Measurements from ENCODE around the gene CNTN6. TPM values are rescaled to one million over a fixed set of nuclear protein-coding genes. Genes with fewer than 3 reads are reported as not detected.

The CNTN6 gene
- total and polyA plus RNA-seq, 2 of the 4 experiments (the other 2 are of a cell fraction) = not detected

DNA sequence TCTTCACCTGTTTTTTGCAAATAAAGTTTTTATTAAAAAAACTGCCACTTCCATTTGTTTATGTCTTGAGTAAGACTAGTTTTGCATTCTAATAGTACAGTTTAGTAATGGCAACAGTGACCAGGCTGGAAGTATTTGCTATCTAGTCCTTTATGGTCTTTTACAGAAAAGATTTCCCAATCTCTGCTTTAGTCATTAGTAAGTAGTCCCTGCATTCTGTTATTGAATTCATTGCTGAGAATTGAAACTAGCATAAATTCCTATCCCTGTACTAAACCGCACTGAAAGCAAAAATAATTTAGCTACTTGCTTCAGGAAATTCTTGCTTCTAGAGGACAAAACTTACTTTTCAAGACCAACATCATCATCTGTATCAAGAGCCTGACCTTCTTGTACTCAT is 46.2 kb downstream of the CNTN6 start:
- ATAC-seq (ENCODE audit: low read depth) = no peak
- H3K36me3 ChIP-seq (ENCODE audit: control insufficient read depth, insufficient read depth, low read length) = no peaks in the 10 kb centered on the region
- in situ Hi-C loops (cut with MboI; ENCODE audit: low sequenced_read_pairs) (no loop called here), intact Hi-C loops (cut with micrococcal nuclease) (no loop called here), dilution Hi-C loops (cut with HindIII; ENCODE audit: low sequenced_read_pairs, unreplicated experiment) (no loop called here)
- no peak overlapping the region for H2AFZ ChIP-seq (replicated peaks; ENCODE audit: low read length, poor library complexity)
- no peak overlapping the region for H3K9ac ChIP-seq (ENCODE audit: low read depth, low read length)
- no peak overlapping the region for H3K27ac ChIP-seq (ENCODE audit: insufficient read depth, low read length)
- no peak overlapping the region for H3K14ac ChIP-seq (replicated peaks; ENCODE audit: low read depth, low read length)
- no peaks in the 10 kb centered on the region for H3K27me3 ChIP-seq (ENCODE audit: control insufficient read depth, insufficient read depth, low read length)
- BruUV-seq (replicated peaks) = no TSS peak
- H4K91ac ChIP-seq (ENCODE audit: insufficient read depth, low read depth, low read length) = no peak overlapping the region
- no peak overlapping the region for H3K23ac ChIP-seq (ENCODE audit: low read depth, low read length)
- no peak overlapping the region for H3K18ac ChIP-seq (ENCODE audit: low read depth, low read length)
- H3K4me2 ChIP-seq (ENCODE audit: low read depth, low read length) = no peak overlapping the region
- H3K9me3 ChIP-seq (ENCODE audit: control insufficient read depth, insufficient read depth, low read length) = peaks cover 2% of the 10 kb centered on the region
- H2BK5ac ChIP-seq (ENCODE audit: low read depth, low read length, poor library complexity, severe bottlenecking) = no peak overlapping the region
- no peaks in the 10 kb centered on the region for H3K79me1 ChIP-seq (ENCODE audit: low read depth in 1 of 2, low read length in 2 of 2)
- no peak overlapping the region for H2BK120ac ChIP-seq (ENCODE audit: low read depth, low read length)
- H3K9me1 ChIP-seq (ENCODE audit: insufficient read depth, low read length) = no peaks in the 10 kb centered on the region
- H3K4me1 ChIP-seq (ENCODE audit: control insufficient read depth, insufficient read depth, low read length) = no peaks in the 10 kb centered on the region
- no peak overlapping the region for H4K5ac ChIP-seq (ENCODE audit: low read depth, low read length)
- H3K4me3 ChIP-seq (ENCODE audit: insufficient read depth, low read depth, low read length) = no peak overlapping the region
- no peak overlapping the region for H4K8ac ChIP-seq (ENCODE audit: low read depth in 2 of 2, low read length in 2 of 2)
- ChIA-PET POLR2A (ENCODE audit: unreplicated experiment) (no interaction called here), CTCF (no interaction called here)
- H4K20me1 ChIP-seq (ENCODE audit: insufficient read depth, low read length) = no peaks in the 10 kb centered on the region
- DNase-seq = no peak
- no peak overlapping the region for H3K56ac ChIP-seq (ENCODE audit: extremely low read depth, insufficient read depth, low read length)
- H2AK9ac ChIP-seq (replicated peaks; ENCODE audit: low read depth, low read length, poor library complexity) = no peak overlapping the region
- no peak overlapping the region for H3K4ac ChIP-seq (ENCODE audit: low read depth, low read length)
- H2BK15ac ChIP-seq (ENCODE audit: low read depth, low read length) = no peak overlapping the region
- H2AK5ac ChIP-seq (ENCODE audit: low read depth, low read length) = no peak overlapping the region
- WGBS, 2 experiments (ENCODE audit: extremely low coverage in 2 of 2, insufficient read length in 1 of 2) = 14% methylated on average over 1 of the region's 1 CpG; no CpG with 5 or more reads in 1 of the 2 experiments
- TF ChIP-seq FOS (IDR thresholded peaks at IDR 0.05; ENCODE audit: low read depth, low read length) = no peak
- TF ChIP-seq, protein P1, sequence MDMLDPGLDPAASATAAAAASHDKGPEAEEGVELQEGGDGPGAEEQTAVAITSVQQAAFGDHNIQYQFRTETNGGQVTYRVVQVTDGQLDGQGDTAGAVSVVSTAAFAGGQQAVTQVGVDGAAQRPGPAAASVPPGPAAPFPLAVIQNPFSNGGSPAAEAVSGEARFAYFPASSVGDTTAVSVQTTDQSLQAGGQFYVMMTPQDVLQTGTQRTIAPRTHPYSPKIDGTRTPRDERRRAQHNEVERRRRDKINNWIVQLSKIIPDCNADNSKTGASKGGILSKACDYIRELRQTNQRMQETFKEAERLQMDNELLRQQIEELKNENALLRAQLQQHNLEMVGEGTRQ (IDR thresholded peaks at IDR 0.05; ENCODE audit: low read depth, low read length) = no peak
- TF ChIP-seq MXI1 (IDR thresholded peaks at IDR 0.05; ENCODE audit: borderline replicate concordance, low read depth, low read length) = no peak
- H2BK20ac ChIP-seq (ENCODE audit: low read depth, low read length) = no peak overlapping the region
